ENCODE results near the gene TMTC1.

Gene TMTC1

GRCh38 chr12:29733501-29733900 lies 50.2 kb downstream of the TMTC1 start:
- H3K4me3 ChIP-seq (ENCODE audit: low read length) = no peak overlapping the region
- TF ChIP-seq CTCF (conservative IDR thresholded peaks at IDR 0.05; ENCODE audit: low read length) = no peak
- no peak for DNase-seq (ENCODE audit: low read depth)

DNA sequence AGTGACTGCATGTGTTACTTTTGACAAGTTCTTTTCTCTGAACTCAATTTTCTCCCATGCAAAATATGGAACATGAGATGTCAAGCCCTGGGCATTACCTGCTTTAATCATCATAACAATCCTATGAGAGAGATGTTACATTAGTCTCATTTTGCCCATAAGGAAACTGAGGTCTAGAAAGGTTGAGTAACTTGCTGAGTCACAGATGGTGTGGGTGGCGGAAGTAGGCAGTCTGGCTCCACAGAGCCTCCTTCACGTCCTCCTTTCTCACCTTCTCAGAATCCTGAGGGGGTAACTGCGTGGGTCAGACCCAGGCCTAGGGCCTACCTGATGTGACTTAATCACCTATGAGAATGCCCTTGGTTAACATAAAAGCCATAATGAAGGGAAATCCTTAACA lies 50.7 kb downstream of the TMTC1 start:
- no peak for TF ChIP-seq CTCF (conservative IDR thresholded peaks at IDR 0.05; ENCODE audit: low read length)
- DNase-seq (ENCODE audit: low read depth) = no peak
- no peak overlapping the region for H3K4me3 ChIP-seq (ENCODE audit: low read length)

DNA sequence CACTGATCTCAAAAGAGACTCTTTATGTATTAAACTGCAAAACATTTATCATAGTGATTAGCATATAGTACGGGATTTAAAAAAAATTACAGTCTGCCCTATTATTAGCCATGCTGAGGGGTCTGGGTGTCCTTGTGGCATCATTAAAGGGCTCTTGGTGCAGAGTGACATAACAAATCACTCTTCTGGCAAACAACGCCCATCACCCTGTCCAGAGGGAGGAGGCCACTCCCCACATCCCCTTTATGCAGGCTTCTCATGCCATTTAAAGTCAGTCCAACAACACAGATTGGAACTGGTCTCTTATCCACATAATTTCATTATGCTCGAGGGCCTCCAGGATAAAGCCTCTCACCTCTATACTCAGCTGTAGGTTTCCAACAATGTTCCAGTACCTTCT lies 51.1 kb downstream of the TMTC1 start:
- DNase-seq (ENCODE audit: low read depth) = no peak
- no peak overlapping the region for H3K4me3 ChIP-seq (ENCODE audit: low read length)
- no peak for TF ChIP-seq CTCF (conservative IDR thresholded peaks at IDR 0.05; ENCODE audit: low read length)

DNA sequence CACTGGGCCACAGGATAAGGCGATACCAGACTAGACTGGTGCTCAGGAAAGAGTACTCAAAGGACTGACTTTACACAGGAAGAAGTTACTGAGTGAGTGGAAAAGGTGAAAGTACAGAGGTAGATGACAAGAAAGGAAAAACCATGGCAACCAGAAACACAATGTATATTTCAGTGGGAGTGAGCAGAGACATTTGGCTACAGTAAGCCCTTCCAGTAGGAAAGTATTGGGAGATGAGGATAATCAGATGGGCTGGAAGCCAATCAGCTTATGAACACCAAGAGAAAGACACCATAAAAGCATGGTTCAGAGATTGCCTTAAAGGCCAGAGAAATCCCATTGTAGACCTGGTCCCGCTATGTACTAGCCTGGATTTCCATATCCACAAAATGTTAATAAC lies 51.6 kb downstream of the TMTC1 start:
- DNase-seq (ENCODE audit: low read depth) = no peak
- no peak overlapping the region for H3K4me3 ChIP-seq (ENCODE audit: low read length)
- TF ChIP-seq CTCF (conservative IDR thresholded peaks at IDR 0.05; ENCODE audit: low read length) = no peak

GRCh38 chr12:29731591-29731990 lies 52.2 kb downstream of the TMTC1 start:
- DNase-seq (ENCODE audit: low read depth) = no peak
- H3K4me3 ChIP-seq (ENCODE audit: low read length) = no peak overlapping the region
- TF ChIP-seq CTCF (conservative IDR thresholded peaks at IDR 0.05; ENCODE audit: low read length) = no peak

DNA sequence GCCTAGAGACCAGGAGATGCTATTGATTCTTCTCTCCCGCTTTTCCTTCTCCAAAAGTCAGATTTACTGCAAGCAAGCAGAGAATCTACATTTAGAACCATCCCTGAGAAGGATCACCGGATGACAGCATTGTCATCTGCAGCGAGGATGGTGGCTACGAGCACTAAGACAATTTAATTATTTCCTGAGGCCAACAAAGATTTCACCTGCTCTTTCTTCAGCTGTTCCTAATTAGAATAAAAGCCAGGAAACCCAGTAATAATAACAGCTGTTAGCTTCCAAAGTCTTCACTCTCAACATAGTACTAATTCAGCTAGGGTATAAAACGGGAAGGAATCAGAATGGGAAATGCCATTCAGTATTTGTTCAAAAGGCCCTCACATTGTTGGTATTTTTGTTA lies 53.3 kb downstream of the TMTC1 start:
- no peak for TF ChIP-seq CTCF (conservative IDR thresholded peaks at IDR 0.05; ENCODE audit: low read length)
- H3K4me3 ChIP-seq (ENCODE audit: low read length) = no peak overlapping the region
- DNase-seq (ENCODE audit: low read depth) = no peak

DNA sequence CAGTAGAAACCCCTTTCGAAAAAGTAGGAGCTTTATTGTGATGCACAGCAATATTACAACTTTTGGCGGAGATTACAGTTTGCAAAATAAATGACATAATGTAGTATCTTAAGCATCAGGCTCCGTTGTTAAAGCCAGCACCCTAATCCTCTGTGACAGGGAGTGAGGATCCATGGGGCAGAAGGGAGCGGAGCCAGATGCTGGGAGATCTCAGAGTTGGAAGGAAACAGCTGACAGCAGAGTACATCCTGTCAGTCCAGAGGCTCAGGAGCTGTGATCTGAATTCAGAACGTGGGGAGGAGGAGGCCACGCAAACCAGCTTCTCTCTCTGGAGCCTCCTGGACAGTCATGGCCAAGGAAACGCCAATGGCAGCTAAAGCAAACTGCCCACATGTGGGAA lies 55.7 kb downstream of the TMTC1 start:
- no peak overlapping the region for H3K4me3 ChIP-seq (ENCODE audit: low read length)
- DNase-seq (ENCODE audit: low read depth) = no peak
- no peak for TF ChIP-seq CTCF (conservative IDR thresholded peaks at IDR 0.05; ENCODE audit: low read length)

Data from AG10803 (cell line).